SK-N-SH treated with all-trans-retinoic acid at 6 μM for 48 hours (cell line): ENCODE measurements around the gene FOXF2.
A peak's percentile ranks its signal among the peaks of the same experiment; 100 is the strongest.

Experiments
- ATAC-seq: fragments of 200-7000 bp; cut with Tn5 transposase; 3 replicates; pipeline ENCODE4 v1.9.1; 2020; ENCODE audit warnings: mild to moderate bottlenecking, moderate library complexity
- ARNTL ChIP-seq: fragments of 450-650 bp; formaldehyde crosslinking; IDR thresholded peaks from 2 replicates; pipeline ENCODE4 v1.5.0; 2020; ENCODE audit warnings: low read depth, mild to moderate bottlenecking, moderate library complexity, borderline replicate concordance
- BACH2 ChIP-seq: fragments of 250-450 bp; sonication (Bioruptor Pico); IDR thresholded peaks from 2 replicates; pipeline ENCODE4 v1.9.0; 2021; ENCODE audit warnings: mild to moderate bottlenecking, borderline replicate concordance
- CREB5 ChIP-seq: fragments of 250-450 bp; sonication (Bioruptor Pico); IDR thresholded peaks from 2 replicates; pipeline ENCODE4 v1.5.1; 2020; ENCODE audit warnings: low read depth, mild to moderate bottlenecking, moderate library complexity
- CSDC2 ChIP-seq: fragments of 250-450 bp; sonication (Bioruptor Pico); IDR thresholded peaks from 2 replicates; pipeline ENCODE4 v1.5.0; 2020; ENCODE audit warnings: mild to moderate bottlenecking, moderate library complexity
- CSRNP3 ChIP-seq: fragments of 250-450 bp; sonication (Bioruptor Pico); IDR thresholded peaks from 2 replicates; pipeline ENCODE4 v1.5.1; 2021; ENCODE audit warnings: mild to moderate bottlenecking, moderate library complexity
- ESRRG ChIP-seq: fragments of 250-450 bp; sonication (Bioruptor Pico); IDR thresholded peaks from 2 replicates; pipeline ENCODE4 v1.6.1; 2021; ENCODE audit warnings: mild to moderate bottlenecking
- GLIS3 ChIP-seq: fragments of 250-450 bp; sonication (Bioruptor Pico); IDR thresholded peaks from 2 replicates; pipeline ENCODE4 v1.5.0; 2020; ENCODE audit warnings: mild to moderate bottlenecking, moderate library complexity
- ISL1 ChIP-seq: fragments of 250-450 bp; sonication (Bioruptor Pico); IDR thresholded peaks from 2 replicates; pipeline ENCODE4 v2.1.2; 2022; ENCODE audit warnings: mild to moderate bottlenecking, moderate library complexity
- OSR1 ChIP-seq: fragments of 250-450 bp; sonication (Bioruptor Pico); IDR thresholded peaks from 2 replicates; pipeline ENCODE4 v1.8.0; 2022; ENCODE audit warnings: moderate library complexity, mild to moderate bottlenecking, inconsistent platforms
- PATZ1 ChIP-seq: fragments of 250-450 bp; sonication (Bioruptor Pico); IDR thresholded peaks from 2 replicates; pipeline ENCODE4 v1.8.0; 2020; ENCODE audit warnings: mild to moderate bottlenecking, moderate library complexity, borderline replicate concordance
- PPARA ChIP-seq: fragments of 250-450 bp; sonication (Bioruptor Pico); IDR thresholded peaks from 2 replicates; pipeline ENCODE4 v1.5.0; 2020; ENCODE audit warnings: mild to moderate bottlenecking, borderline replicate concordance
- RARB ChIP-seq: fragments of 250-450 bp; sonication (Bioruptor Pico); IDR thresholded peaks from 2 replicates; pipeline ENCODE4 v1.8.0; 2021; ENCODE audit warnings: mild to moderate bottlenecking, moderate library complexity
- SNAI2 ChIP-seq: fragments of 250-450 bp; sonication (Bioruptor Pico); IDR thresholded peaks from 2 replicates; pipeline ENCODE4 v1.5.0; 2020; ENCODE audit warnings: mild to moderate bottlenecking, moderate library complexity
- TCF4 ChIP-seq: fragments of 250-450 bp; sonication (Bioruptor Pico); IDR thresholded peaks from 2 replicates; pipeline ENCODE4 v1.8.0; 2021; ENCODE audit warnings: mild to moderate bottlenecking, moderate library complexity, borderline replicate concordance
- TSHZ2 ChIP-seq: fragments of 250-450 bp; sonication (Bioruptor Pico); IDR thresholded peaks from 2 replicates; pipeline ENCODE4 v1.5.0; 2020; ENCODE audit warnings: mild to moderate bottlenecking, moderate library complexity
- ZC3H10 ChIP-seq: fragments of 250-450 bp; sonication (Bioruptor Pico); IDR thresholded peaks from 2 replicates; pipeline ENCODE4 v1.5.1; 2021; ENCODE audit warnings: mild to moderate bottlenecking, moderate library complexity
- ZFP3 ChIP-seq: fragments of 250-450 bp; sonication (Bioruptor Pico); IDR thresholded peaks from 2 replicates; pipeline ENCODE4 v1.5.0; 2020; ENCODE audit warnings: mild to moderate bottlenecking, moderate library complexity
- ZFP30 ChIP-seq: fragments of 450-650 bp; formaldehyde crosslinking; IDR thresholded peaks from 2 replicates; pipeline ENCODE4 v1.5.0; 2022; ENCODE audit warnings: mild to moderate bottlenecking, moderate library complexity
- ZNF565 ChIP-seq: fragments of 450-650 bp; formaldehyde crosslinking; conservative IDR thresholded peaks from 2 replicates; pipeline ENCODE4 v1.5.0; 2020; ENCODE audit warnings: low read depth, mild to moderate bottlenecking, moderate library complexity
- ZNF8 ChIP-seq: fragments of 450-650 bp; formaldehyde crosslinking; IDR thresholded peaks from 2 replicates; pipeline ENCODE4 v1.5.0; 2020; ENCODE audit warnings: mild to moderate bottlenecking, moderate library complexity

FOXF2 gene

GRCh38 chr6:1416820-1417219, 27.4 kb downstream of the FOXF2 start (continued):
- TF ChIP-seq CSRNP3, result no peak

- ATAC-seq, result no peak
- TF ChIP-seq ARNTL (CRISPR knock-in tag) (no peak), BACH2 (CRISPR knock-in tag) (no peak), ZC3H10 (CRISPR knock-in tag) (no peak), CREB5 (no peak), ESRRG (CRISPR knock-in tag) (no peak), GLIS3 (no peak), PATZ1 (CRISPR knock-in tag) (no peak), CSDC2 (CRISPR knock-in tag) (no peak), SNAI2 (CRISPR knock-in tag) (no peak), ZFP3 (no peak), TSHZ2 (no peak), ISL1 (CRISPR knock-in tag) (no peak), ZFP30 (CRISPR knock-in tag) (no peak), TCF4 (CRISPR knock-in tag) (no peak), ZNF8 (CRISPR knock-in tag) (no peak), RARB (CRISPR knock-in tag) (no peak), ZNF565 (no peak), PPARA (no peak), CSRNP3 (no peak), OSR1 (no peak)
Measured at GRCh38 chr6:1417718-1418117, 28.3 kb downstream of the FOXF2 start.

GRCh38 chr6:1418471-1419191, 29.3 kb downstream of the FOXF2 start:
- ATAC-seq, result no peak
- TF ChIP-seq ZNF565, result no peak

GRCh38 chr6:1420382-1420781, 31.0 kb downstream of the FOXF2 start:
- ATAC-seq, result no peak
- TF ChIP-seq ZNF8 (CRISPR knock-in tag) (peak; percentile 78), ISL1 (CRISPR knock-in tag) (no peak)
